ENCODE results near the gene ALG12. TPM values are rescaled to one million over a fixed set of nuclear protein-coding genes. Genes with fewer than 3 reads are reported as not detected.

Gene ALG12
- total and polyA plus RNA-seq, 2 of the 13 experiments (the other 11 are each of a cell fraction or from before 2014, with no cell fraction given): 7.8 to 15.8 TPM

GRCh38 chr22:49937758-49938564, 19.7 kb upstream of the ALG12 start (continued):
- TF ChIP-seq ZBTB40 (IDR thresholded peaks at IDR 0.05): no peak
- TF ChIP-seq ZBTB40 (CRISPR knock-in tag; IDR thresholded peaks at IDR 0.05): peak; percentile 40; the same call in 1 of the 2 replicates
- TF ChIP-seq HINFP (CRISPR knock-in tag; IDR thresholded peaks at IDR 0.05; ENCODE audit: low read depth): 0 out of 2 replicates have a peak, but pooled peaks have one; percentile 28
- TF ChIP-seq ZNF281 (CRISPR knock-in tag; IDR thresholded peaks at IDR 0.05; ENCODE audit: borderline replicate concordance): peak; percentile 35; the same call in 1 of the 2 replicates
- TF ChIP-seq HMG20A (CRISPR knock-in tag; IDR thresholded peaks at IDR 0.05; ENCODE audit: borderline replicate concordance): no peak; the same call in 1 of the 2 replicates
- peak; percentile 99 for TF ChIP-seq MED1 (CRISPR knock-in tag; IDR thresholded peaks at IDR 0.05)
- peak; percentile 60 for TF ChIP-seq SP2 (CRISPR knock-in tag; IDR thresholded peaks at IDR 0.05)
- TF ChIP-seq KLF12 (CRISPR knock-in tag; IDR thresholded peaks at IDR 0.05; ENCODE audit: borderline replicate concordance): no peak
- TF ChIP-seq FOXC1 (CRISPR knock-in tag; IDR thresholded peaks at IDR 0.05; ENCODE audit: borderline replicate concordance): no peak
- no peak for TF ChIP-seq POGZ (CRISPR knock-in tag; IDR thresholded peaks at IDR 0.05)
- TF ChIP-seq ZFP36L1 (CRISPR knock-in tag; IDR thresholded peaks at IDR 0.05): 0 out of 2 replicates have a peak, but pooled peaks have one; percentile 21
- TF ChIP-seq THAP11 (CRISPR knock-in tag; IDR thresholded peaks at IDR 0.05): peak; percentile 71
- TF ChIP-seq HDAC1 (CRISPR knock-in tag; IDR thresholded peaks at IDR 0.05): peak; percentile 91
- TF ChIP-seq CEBPB (IDR thresholded peaks at IDR 0.05; ENCODE audit: borderline replicate concordance, low read depth, low read length): no peak
- peak; percentile 68; the same call in 1 of the 2 replicates for TF ChIP-seq ZNF607 (CRISPR knock-in tag; IDR thresholded peaks at IDR 0.05; ENCODE audit: borderline replicate concordance)
- TF ChIP-seq EZH2 (conservative IDR thresholded peaks at IDR 0.05; ENCODE audit: low read depth, low read length): no peak
